Activated CD4-positive, alpha-beta T cell treated with anti-CD3 and anti-CD28 coated beads for 4 hours (primary cell): Measurements from ENCODE around the gene ABCC4.
A peak's percentile ranks its signal among the peaks of the same experiment; 100 is the strongest.
"Not testable (repeated sequence)": the region's sequence is repeated elsewhere in the genome, so short reads cannot be mapped to it uniquely, and the experiment has no call there.

ENCODE experiments used
- DNase-seq, 2 donors: peaks; one replicate each; pipeline ENCODE4 v3.0.0-alpha.2; 2020

Gene ABCC4

GRCh38 chr13:95193509-95194230, 107.6 kb downstream of the ABCC4 start:
- no peak for DNase-seq

GRCh38 chr13:95192998-95193397, 108.3 kb downstream of the ABCC4 start:
- DNase-seq = no peak

GRCh38 chr13:95192564-95192945, 108.7 kb downstream of the ABCC4 start:
- not testable (repeated sequence) for DNase-seq

- peak; percentile 46 to 53 for DNase-seq
These were observed 109.3 kb downstream of the ABCC4 start for GRCh38 chr13:95191821-95192563.

- DNase-seq = no peak
These were observed 113.1 kb downstream of the ABCC4 start for GRCh38 chr13:95188128-95188527.

GRCh38 chr13:95185851-95186250, 115.4 kb downstream of the ABCC4 start:
- peak; percentile 40 to 43 for DNase-seq

GRCh38 chr13:95185311-95185710, 115.9 kb downstream of the ABCC4 start:
- DNase-seq = no peak

- DNase-seq = no peak
These were observed 116.9 kb downstream of the ABCC4 start for GRCh38 chr13:95184317-95184716.

- DNase-seq = no peak
These were observed 118.5 kb downstream of the ABCC4 start for GRCh38 chr13:95182570-95183265.

GRCh38 chr13:95181586-95181985, 119.7 kb downstream of the ABCC4 start:
- no peak for DNase-seq

- DNase-seq = no peak
These were observed 120.6 kb downstream of the ABCC4 start for GRCh38 chr13:95180513-95181245.

- no peak for DNase-seq
These were observed 124.5 kb downstream of the ABCC4 start for GRCh38 chr13:95176611-95177259.

- no peak for DNase-seq
These were observed 126.7 kb downstream of the ABCC4 start for GRCh38 chr13:95174517-95174916.

GRCh38 chr13:95168191-95168590, 133.1 kb downstream of the ABCC4 start:
- DNase-seq = no peak

GRCh38 chr13:95167003-95167402, 134.2 kb downstream of the ABCC4 start:
- DNase-seq = not testable (repeated sequence)

GRCh38 chr13:95164830-95165229, 136.4 kb downstream of the ABCC4 start:
- DNase-seq = no peak

GRCh38 chr13:95160112-95160906, 140.9 kb downstream of the ABCC4 start:
- DNase-seq = no peak

GRCh38 chr13:95159458-95159857, 141.8 kb downstream of the ABCC4 start:
- DNase-seq = no peak

GRCh38 chr13:95156208-95156607, 145.0 kb downstream of the ABCC4 start:
- no peak for DNase-seq

GRCh38 chr13:95155504-95155903, 145.7 kb downstream of the ABCC4 start:
- DNase-seq = no peak

GRCh38 chr13:95155093-95155492, 146.2 kb downstream of the ABCC4 start:
- DNase-seq = no peak

GRCh38 chr13:95154413-95154886, 146.8 kb downstream of the ABCC4 start:
- DNase-seq = no peak
